Thyroid gland (tissue), 4 donors: ENCODE results near the gene TNFSF11. TPM values are rescaled to one million over a fixed set of nuclear protein-coding genes. Genes with fewer than 3 reads are reported as not detected.

ENCODE experiments used
- DNase-seq, 2 donors: peaks; one replicate each; pipeline ENCODE4 v3.0.0-alpha.2; 2019
- H3K27ac ChIP-seq, 3 donors: fragments of 200-600 bp; sonication (generic); 1 replicate in 2 of 3; 2 replicates in 1 of 3; pipeline ENCODE4 v1.5.1; 2016 to 2019; ENCODE audit warnings: mild to moderate bottlenecking in 1 of 3, moderate library complexity in 1 of 3
- H3K27me3 ChIP-seq: fragments of 200-600 bp; sonication (generic); one replicate; pipeline ENCODE4 v1.5.1; 2019
- H3K36me3 ChIP-seq, 2 donors: fragments of 200-600 bp; sonication (generic); one replicate each; pipeline ENCODE4 v1.5.1; 2016 to 2019
- H3K4me1 ChIP-seq, 2 donors: fragments of 200-600 bp; sonication (generic); one replicate each; pipeline ENCODE4 v1.5.1; 2017 to 2019
- H3K4me3 ChIP-seq, 3 donors: fragments of 200-600 bp; sonication (generic); replicated peaks in 1 of 3; 1 replicate in 2 of 3; 2 replicates in 1 of 3; pipeline ENCODE4 v1.5.1; 2016; ENCODE audit warnings: mild to moderate bottlenecking in 1 of 3
- H3K9me3 ChIP-seq: fragments of 200-600 bp; sonication (generic); one replicate; pipeline ENCODE4 v1.5.1; 2017
- POLR2A ChIP-seq, 2 donors: fragments of 450-650 bp; IDR thresholded peaks; one replicate each; pipeline ENCODE4 v1.6.1; 2017; ENCODE audit warnings: antibody characterized with exemption in 2 of 2, mild to moderate bottlenecking in 2 of 2, moderate library complexity in 1 of 2
- WGBS, 2 donors: methylation state at CpG; one replicate each; pipeline ENCODE4 v1.1.5; 2017; 5-methylcytosine and 5-hydroxymethylcytosine counted together
- intact Hi-C: fragments of 100-400 bp; cut with DNase I; formaldehyde crosslinking; loops from one replicate; pipeline ENCODE4 v1.15.1; 2023
- total RNA-seq, 4 donors: library from RNA; depleted of rRNA; stranded (reverse); fragments of >200 nt; gene quantifications; one replicate each; pipeline ENCODE4 v1.2.3, GENCODE V29; 2016
- TF ChIP-seq, protein P1 (sequence below), 6 experiments: fragments of 200-600 bp in 3 of 6; fragments of 450-650 bp in 3 of 6; sonication (generic) in 3 of 6; IDR thresholded peaks; one replicate each; pipeline ENCODE4 v1.5.1; 2016 to 2019; ENCODE audit warnings: antibody characterized with exemption in 6 of 6, mild to moderate bottlenecking in 2 of 6, inconsistent platforms in 1 of 6, moderate library complexity in 1 of 6

The TNFSF11 gene
- total RNA-seq, 4 donors from 2014 or later = not detected

DNA sequence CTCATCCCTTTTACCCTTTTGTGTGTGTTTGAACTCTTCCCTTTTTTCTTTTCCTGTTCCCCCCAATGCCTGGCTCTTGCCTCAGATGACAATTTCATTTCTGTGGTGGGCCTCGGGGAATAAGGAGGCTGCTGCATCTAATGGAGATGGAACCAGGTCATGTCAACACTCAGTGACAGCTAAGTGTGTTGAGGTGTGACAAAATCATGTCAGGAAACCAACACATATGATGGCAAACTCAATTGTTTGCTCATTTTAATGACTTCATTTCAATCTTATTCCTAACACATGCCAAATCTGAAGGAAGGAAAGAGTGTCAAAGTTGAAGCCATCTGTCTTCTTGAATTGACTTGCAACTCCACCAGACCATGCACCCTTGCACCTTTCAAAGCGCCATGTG, 36.7 kb downstream of the TNFSF11 start:
- WGBS, 2 donors = 79 to 93% methylated on average over 2 of the region's 2 CpGs
- no peak for TF ChIP-seq POLR2A (IDR thresholded peaks at IDR 0.05)
- TF ChIP-seq, protein P1, sequence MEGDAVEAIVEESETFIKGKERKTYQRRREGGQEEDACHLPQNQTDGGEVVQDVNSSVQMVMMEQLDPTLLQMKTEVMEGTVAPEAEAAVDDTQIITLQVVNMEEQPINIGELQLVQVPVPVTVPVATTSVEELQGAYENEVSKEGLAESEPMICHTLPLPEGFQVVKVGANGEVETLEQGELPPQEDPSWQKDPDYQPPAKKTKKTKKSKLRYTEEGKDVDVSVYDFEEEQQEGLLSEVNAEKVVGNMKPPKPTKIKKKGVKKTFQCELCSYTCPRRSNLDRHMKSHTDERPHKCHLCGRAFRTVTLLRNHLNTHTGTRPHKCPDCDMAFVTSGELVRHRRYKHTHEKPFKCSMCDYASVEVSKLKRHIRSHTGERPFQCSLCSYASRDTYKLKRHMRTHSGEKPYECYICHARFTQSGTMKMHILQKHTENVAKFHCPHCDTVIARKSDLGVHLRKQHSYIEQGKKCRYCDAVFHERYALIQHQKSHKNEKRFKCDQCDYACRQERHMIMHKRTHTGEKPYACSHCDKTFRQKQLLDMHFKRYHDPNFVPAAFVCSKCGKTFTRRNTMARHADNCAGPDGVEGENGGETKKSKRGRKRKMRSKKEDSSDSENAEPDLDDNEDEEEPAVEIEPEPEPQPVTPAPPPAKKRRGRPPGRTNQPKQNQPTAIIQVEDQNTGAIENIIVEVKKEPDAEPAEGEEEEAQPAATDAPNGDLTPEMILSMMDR (IDR thresholded peaks at IDR 0.05) = no peak
- Histone ChIP-seq H3K27ac (no peak overlapping the region), H3K27me3 (no peaks in the 10 kb centered on the region), H3K4me1 (no peaks in the 10 kb centered on the region), H3K9me3 (no peaks in the 10 kb centered on the region), H3K4me3 (no peak overlapping the region), H3K36me3 (no peaks in the 10 kb centered on the region)
- intact Hi-C loops = no loop called here
- DNase-seq = no peak

DNA sequence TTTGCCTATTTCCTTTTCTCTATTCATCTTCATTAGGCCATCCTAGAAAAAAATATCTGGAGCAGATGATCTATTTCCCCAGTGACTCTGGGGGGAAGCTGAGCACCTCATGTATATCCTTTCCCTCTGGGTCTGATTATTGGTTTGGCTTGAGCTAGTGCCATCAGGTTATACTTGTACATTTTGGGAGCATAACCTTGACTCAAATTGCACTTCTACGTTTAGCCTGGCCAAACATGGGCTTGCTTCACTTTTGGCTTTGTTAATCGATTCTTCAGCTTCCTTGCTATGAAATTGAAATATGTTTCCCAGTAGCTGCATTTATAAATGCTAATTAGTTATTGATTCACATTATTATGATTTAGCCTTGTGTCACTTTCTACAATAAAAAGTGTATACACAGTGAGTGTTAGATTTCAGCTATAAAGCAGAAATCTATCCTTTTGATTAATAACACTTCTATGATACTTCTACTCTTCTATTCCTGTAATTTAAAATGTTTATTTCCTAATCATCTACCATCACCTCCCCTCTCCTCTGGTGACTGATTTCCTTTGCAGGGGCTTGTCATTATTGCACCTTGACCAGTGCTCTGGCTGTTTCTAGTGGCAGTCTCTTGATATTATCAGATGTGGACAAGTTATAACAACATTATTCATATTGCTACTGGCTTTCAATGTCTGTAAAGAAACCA, 37.3 kb downstream of the TNFSF11 start:
- intact Hi-C loops = no loop called here
- H3K4me1 ChIP-seq = no peaks in the 10 kb centered on the region
- no peak for TF ChIP-seq POLR2A (IDR thresholded peaks at IDR 0.05)
- TF ChIP-seq, protein P1 (IDR thresholded peaks at IDR 0.05) = no peak

DNA sequence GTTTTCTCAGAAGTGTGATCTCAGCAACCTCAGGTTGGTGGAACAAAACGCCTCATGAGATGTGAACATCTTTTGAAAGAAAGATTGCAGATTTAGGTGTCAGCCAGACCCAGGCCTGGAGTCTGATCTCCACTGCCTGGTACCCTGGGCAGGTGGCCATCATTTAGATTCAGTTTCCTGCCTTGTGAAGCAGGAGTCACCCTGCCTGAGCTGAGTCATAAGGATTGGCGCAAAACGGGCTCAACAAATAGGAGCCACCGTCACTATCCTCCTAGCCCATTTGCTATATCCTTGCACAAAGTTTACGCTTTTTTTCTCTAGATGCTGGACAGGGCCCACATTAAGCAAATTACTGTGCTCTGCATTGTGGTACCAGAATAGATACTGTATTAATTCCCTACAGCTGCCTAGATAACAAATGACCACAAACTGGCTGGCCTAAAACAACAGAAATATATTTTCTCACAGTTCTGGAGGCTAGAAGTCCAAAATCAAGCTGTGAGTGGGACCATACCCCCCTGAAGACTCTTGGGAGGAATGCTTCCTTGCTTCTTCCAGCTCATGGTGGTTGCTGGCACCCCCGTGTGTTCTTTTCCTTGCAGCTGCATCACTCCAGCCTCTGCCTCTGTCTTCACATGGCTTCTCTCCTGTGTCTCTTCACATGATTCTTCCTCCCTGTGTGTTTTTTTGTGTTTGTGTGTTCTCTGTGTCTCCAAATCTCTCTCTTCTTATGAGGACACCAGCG, 38.2 kb downstream of the TNFSF11 start:
- no peak overlapping the region for H3K27ac ChIP-seq
- no peaks in the 10 kb centered on the region for H3K4me1 ChIP-seq
- no peaks in the 10 kb centered on the region for H3K36me3 ChIP-seq
- H3K4me3 ChIP-seq = no peak overlapping the region
- 83 to 87% methylated on average over 7 of the region's 7 CpGs for WGBS, 2 donors
- intact Hi-C loops = no loop called here
- H3K27me3 ChIP-seq = no peaks in the 10 kb centered on the region
- DNase-seq = no peak
- H3K9me3 ChIP-seq = no peaks in the 10 kb centered on the region
- TF ChIP-seq POLR2A (IDR thresholded peaks at IDR 0.05) = no peak
- TF ChIP-seq, protein P1 (IDR thresholded peaks at IDR 0.05) = no peak

More for the DNA sequence above, 37.3 kb downstream of the TNFSF11 start:
- no peaks in the 10 kb centered on the region for H3K9me3 ChIP-seq
- H3K27me3 ChIP-seq = no peaks in the 10 kb centered on the region
- no peak overlapping the region for H3K4me3 ChIP-seq
- 81 to 93% methylated on average over 2 of the region's 2 CpGs for WGBS, 2 donors
- no peak for DNase-seq
- no peak overlapping the region for H3K27ac ChIP-seq
- no peaks in the 10 kb centered on the region for H3K36me3 ChIP-seq

DNA sequence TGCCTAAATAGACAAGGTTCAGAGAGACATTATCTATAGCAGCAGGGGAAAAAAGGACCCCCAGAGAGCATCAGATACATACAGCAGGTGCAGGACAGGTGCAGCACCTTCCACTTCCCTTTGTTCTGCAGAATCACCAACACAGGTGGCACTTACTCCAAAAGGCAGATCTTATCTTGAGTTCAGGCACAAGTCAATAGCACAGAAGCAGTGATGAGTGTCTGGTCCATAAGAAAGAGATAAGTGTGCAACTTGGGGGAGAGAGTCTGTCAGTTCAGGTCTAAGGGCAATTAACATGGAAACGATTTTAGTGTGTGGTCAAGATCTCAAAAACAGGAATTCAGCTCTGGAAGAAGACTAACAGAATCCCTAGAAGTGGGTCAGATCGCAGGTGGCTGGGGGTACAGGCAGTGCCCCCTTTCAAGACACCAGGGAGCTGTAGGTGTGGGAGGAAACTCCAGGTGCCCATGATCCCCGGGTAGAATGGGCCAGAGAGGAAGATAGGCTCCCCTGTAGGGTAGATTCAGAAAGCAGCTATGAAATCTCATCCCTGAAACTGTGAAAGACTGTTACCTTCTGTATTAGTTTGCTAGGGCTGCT, 40.6 kb downstream of the TNFSF11 start:
- Histone ChIP-seq H3K27ac (no peak overlapping the region), H3K4me3 (no peak overlapping the region), H3K4me1 (no peaks in the 10 kb centered on the region), H3K9me3 (no peaks in the 10 kb centered on the region), H3K36me3 (no peaks in the 10 kb centered on the region), H3K27me3 (no peaks in the 10 kb centered on the region)
- intact Hi-C loops = no loop called here
- WGBS, 2 donors = 67 to 71% methylated on average over 3 of the region's 3 CpGs
- TF ChIP-seq, protein P1 (IDR thresholded peaks at IDR 0.05) = no peak
- no peak for TF ChIP-seq POLR2A (IDR thresholded peaks at IDR 0.05)
- no peak for DNase-seq

DNA sequence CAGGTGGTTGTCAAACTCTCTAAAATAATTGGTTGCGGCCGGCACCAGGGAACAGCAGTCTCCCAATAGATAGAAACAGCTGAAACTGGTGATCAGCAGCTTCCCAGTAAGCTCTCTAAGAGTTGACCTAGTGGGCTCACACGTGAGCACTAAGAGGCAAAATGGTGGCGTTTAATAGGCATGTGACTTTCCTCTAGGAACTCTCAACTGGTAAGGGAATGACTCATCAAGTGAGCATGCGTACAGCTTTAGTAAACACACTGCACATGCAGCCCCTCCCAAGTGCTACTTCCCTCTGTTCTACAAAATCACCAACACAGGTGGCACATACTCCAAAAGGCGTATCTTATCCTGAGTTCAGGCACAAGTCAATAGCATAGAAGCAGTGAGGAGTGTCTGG, 41.7 kb downstream of the TNFSF11 start:
- Histone ChIP-seq H3K27me3 (no peaks in the 10 kb centered on the region), H3K36me3 (no peaks in the 10 kb centered on the region)
- intact Hi-C loops = no loop called here

More for the DNA sequence above, 41.7 kb downstream of the TNFSF11 start:
- DNase-seq = no peak
- TF ChIP-seq POLR2A (IDR thresholded peaks at IDR 0.05) = no peak
- TF ChIP-seq, protein P1 (IDR thresholded peaks at IDR 0.05) = no peak
- no peak overlapping the region for H3K27ac ChIP-seq
- H3K9me3 ChIP-seq = no peaks in the 10 kb centered on the region
- H3K4me3 ChIP-seq = no peak overlapping the region
- no peaks in the 10 kb centered on the region for H3K4me1 ChIP-seq
- 80 to 84% methylated on average over 6 of the region's 6 CpGs for WGBS, 2 donors
